Naive thymus-derived CD4-positive, alpha-beta T cell (primary cell): Measurements from ENCODE around the gene PRRG1. TPM values are rescaled to one million over a fixed set of nuclear protein-coding genes. Genes with fewer than 3 reads are reported as not detected.
"Not testable (repeated sequence)": the region's sequence is repeated elsewhere in the genome, so short reads cannot be mapped to it uniquely, and the experiment has no call there.

Experiments used
- ATAC-seq: fragments of 150-1000 bp; cut with Tn5 transposase; 2 replicates; pipeline ENCODE4 v1.10.0; 2021; ENCODE audit warnings: mild to moderate bottlenecking, moderate library complexity
- CTCF ChIA-PET: fragments of 350-600 bp; sonication (Branson Sonifier 250); formaldehyde crosslinking; loops from one replicate; lab custom pipeline; 2021; ENCODE audit warnings: antibody characterized with exemption; lab: Charles Lee
- POLR2A ChIA-PET: fragments of 350-600 bp; sonication (Branson Sonifier 250); formaldehyde crosslinking; loops from one replicate; lab custom pipeline; 2021; ENCODE audit warnings: antibody characterized with exemption, inconsistent platforms; lab: Charles Lee
- DNase-seq, 9 donors: peaks; one replicate each; pipeline versions ENCODE4 v3.0.0 to v3.0.0-alpha.2; 2020 to 2022; ENCODE audit warnings: mixed read lengths in 1 of 9
- H3K27ac ChIP-seq: one replicate; pipeline ENCODE4 v1.7.0; 2013; ENCODE audit warnings: mild to moderate bottlenecking, low read depth, low read length, moderate library complexity
- H3K27me3 ChIP-seq, 2 donors: one replicate each; pipeline ENCODE4 v1.7.0; 2013; ENCODE audit warnings: low read length in 2 of 2, mild to moderate bottlenecking in 2 of 2, moderate library complexity in 2 of 2; ENCODE audit not compliant: control insufficient read depth in 2 of 2, insufficient read depth in 2 of 2
- H3K36me3 ChIP-seq, 3 experiments: 1 replicate in 2 of 3; 2 replicates in 1 of 3; pipeline ENCODE4 v1.7.0; 2013; ENCODE audit warnings: low read length in 3 of 3, mild to moderate bottlenecking in 3 of 3, moderate library complexity in 1 of 3; ENCODE audit not compliant: insufficient read depth in 3 of 3, control insufficient read depth in 2 of 3
- H3K4me1 ChIP-seq, 2 donors: one replicate each; pipeline ENCODE4 v1.7.0; 2013; ENCODE audit warnings: low read length in 2 of 2, mild to moderate bottlenecking in 2 of 2, moderate library complexity in 1 of 2; ENCODE audit not compliant: control insufficient read depth in 2 of 2, insufficient read depth in 2 of 2
- H3K4me3 ChIP-seq: 2 replicates; pipeline ENCODE4 v1.7.0; 2013; ENCODE audit warnings: mild to moderate bottlenecking, low read length
- H3K9me3 ChIP-seq, 3 experiments: 1 replicate in 2 of 3; 2 replicates in 1 of 3; pipeline ENCODE4 v1.7.0; 2013; ENCODE audit warnings: low read length in 3 of 3; ENCODE audit not compliant: control insufficient read depth in 2 of 3
- H3K27ac Mint-ChIP-seq, 9 donors: one replicate each; pipeline ENCODE4 v1.8.0; 2020 to 2022; ENCODE audit warnings: mixed read lengths in 9 of 9, mild to moderate bottlenecking in 8 of 9, moderate library complexity in 5 of 9, inconsistent platforms in 2 of 9
- H3K27me3 Mint-ChIP-seq, 5 donors: one replicate each; pipeline ENCODE4 v1.8.0; 2021 to 2022; ENCODE audit warnings: mixed read lengths in 5 of 5, mild to moderate bottlenecking in 1 of 5
- H3K36me3 Mint-ChIP-seq, 5 donors: one replicate each; pipeline ENCODE4 v1.8.0; 2020 to 2022; ENCODE audit warnings: mixed read lengths in 5 of 5, mild to moderate bottlenecking in 3 of 5, inconsistent platforms in 1 of 5
- H3K4me1 Mint-ChIP-seq, 7 donors: one replicate each; pipeline ENCODE4 v1.8.0; 2020 to 2022; ENCODE audit warnings: mixed read lengths in 7 of 7, mild to moderate bottlenecking in 3 of 7, inconsistent platforms in 1 of 7
- H3K4me3 Mint-ChIP-seq, 10 donors: one replicate each; pipeline ENCODE4 v1.8.0; 2020 to 2022; ENCODE audit warnings: mild to moderate bottlenecking in 10 of 10, mixed read lengths in 10 of 10, moderate library complexity in 6 of 10, inconsistent platforms in 2 of 10
- H3K9me3 Mint-ChIP-seq, 11 donors: one replicate each; pipeline ENCODE4 v1.8.0; 2020 to 2022; ENCODE audit warnings: mixed read lengths in 11 of 11, mild to moderate bottlenecking in 4 of 11, inconsistent platforms in 1 of 11, moderate library complexity in 1 of 11
- intact Hi-C, 2 donors: fragments of 100-400 bp; cut with micrococcal nuclease; formaldehyde crosslinking; loops; one replicate each; pipeline ENCODE4 v1.15.1; 2023
- polyA plus RNA-seq, 2 donors: library from polyadenylated mRNA; unstranded; fragments of 300-500 nt; fragmentation: Illumina TruSeq; gene quantifications; one replicate each; pipeline ENCODE4 v1.2.3, GENCODE V29; 2021
- total RNA-seq, 6 experiments: library from RNA in 5 of 6; stranded (reverse) in 5 of 6; gene quantifications; 1 replicate in 5 of 6; 2 replicates in 1 of 6; pipeline ENCODE4 v1.2.3 and lab custom pipeline; 2021 to 2026

Gene PRRG1
- total and polyA plus RNA-seq, 7 experiments from 2014 or later, result 0.17 TPM; not detected in 6

- CTCF ChIA-PET, H3K36me3 ChIP-seq: not testable (repeated sequence)
Measured at GRCh38 chrX:37497126-37497525, 148.0 kb downstream of the PRRG1 start.

GRCh38 chrX:37498323-37498722, 149.2 kb downstream of the PRRG1 start:
- H3K27me3 Mint-ChIP-seq, H3K4me1 Mint-ChIP-seq, H3K4me1 ChIP-seq, POLR2A ChIA-PET, CTCF ChIA-PET, H3K9me3 ChIP-seq, H3K27ac Mint-ChIP-seq, H3K4me3 ChIP-seq, ATAC-seq, H3K27me3 ChIP-seq, H3K36me3 Mint-ChIP-seq, H3K36me3 ChIP-seq, H3K27ac ChIP-seq, DNase-seq, H3K4me3 Mint-ChIP-seq, H3K9me3 Mint-ChIP-seq: not testable (repeated sequence)
- intact Hi-C loops, result loop anchor here in 1 of 2 donors (5.0 kb wide), 1 partner anchor 329 kb away; no protein-coding TSS in a partner anchor

More at GRCh38 chrX:37497126-37497525, 148.0 kb downstream of the PRRG1 start:
- ATAC-seq, H3K9me3 Mint-ChIP-seq, H3K36me3 Mint-ChIP-seq, H3K9me3 ChIP-seq, H3K27ac Mint-ChIP-seq, H3K27me3 Mint-ChIP-seq, H3K4me1 ChIP-seq, H3K4me1 Mint-ChIP-seq, DNase-seq, H3K4me3 ChIP-seq, POLR2A ChIA-PET, H3K27ac ChIP-seq, H3K4me3 Mint-ChIP-seq, H3K27me3 ChIP-seq: not testable (repeated sequence)
- intact Hi-C loops, result loop anchor here in 1 of 2 donors (5.0 kb wide), 1 partner anchor 330 kb away; no protein-coding TSS in a partner anchor

DNA sequence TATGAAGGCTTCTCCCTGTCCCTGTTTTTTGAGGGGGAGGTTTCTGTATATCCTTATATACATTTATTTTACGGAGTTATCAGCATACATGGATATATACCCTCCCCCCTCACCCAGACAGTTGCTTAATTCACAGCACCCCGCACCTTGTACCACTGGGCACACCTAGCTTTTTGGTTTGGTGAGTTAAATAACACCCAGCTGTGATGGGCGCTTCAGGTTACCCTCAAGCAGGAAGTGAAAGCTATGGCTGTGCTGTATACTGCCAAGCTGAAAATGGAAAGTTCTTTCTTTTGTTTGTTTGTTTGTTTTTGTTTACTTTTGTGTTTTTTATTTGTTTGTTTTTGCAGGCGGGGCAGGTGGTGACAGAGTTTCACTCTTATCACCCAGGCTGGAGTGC, 150.5 kb downstream of the PRRG1 start:
- CTCF ChIA-PET, POLR2A ChIA-PET, H3K27me3 Mint-ChIP-seq, H3K4me1 ChIP-seq, ATAC-seq, H3K4me3 Mint-ChIP-seq, DNase-seq, H3K27ac Mint-ChIP-seq, H3K4me1 Mint-ChIP-seq, H3K27me3 ChIP-seq, H3K9me3 ChIP-seq, H3K36me3 Mint-ChIP-seq, H3K27ac ChIP-seq, H3K36me3 ChIP-seq, H3K9me3 Mint-ChIP-seq, H3K4me3 ChIP-seq: not testable (repeated sequence)
- intact Hi-C loops, result loop anchor here in 1 of 2 donors (5.0 kb wide), 1 partner anchor 328 kb away; no protein-coding TSS in a partner anchor

DNA sequence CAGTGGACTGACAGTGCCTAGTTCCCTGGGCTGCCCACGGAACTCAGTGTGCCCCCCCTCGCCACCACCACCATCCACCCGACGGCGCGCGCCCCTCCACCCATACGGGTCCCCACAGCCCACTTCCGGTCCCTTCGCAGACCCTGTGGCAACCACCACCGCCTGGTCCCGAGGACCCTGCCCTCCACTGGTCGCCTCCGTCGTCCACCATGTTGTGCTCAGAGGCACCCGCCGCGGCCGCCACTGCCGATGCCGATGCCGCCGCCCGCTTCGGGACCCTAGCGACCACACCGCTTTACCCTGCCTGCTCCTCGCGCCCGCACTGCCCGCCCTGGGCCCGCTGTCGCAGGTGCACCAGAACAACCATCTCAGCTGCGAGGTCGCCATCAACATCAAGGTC, 155.8 kb downstream of the PRRG1 start:
- POLR2A ChIA-PET, result no interaction called here
- no peaks in the 10 kb centered on the region for H3K4me1 ChIP-seq
- no peak for DNase-seq

More for the DNA sequence above, 155.8 kb downstream of the PRRG1 start:
- intact Hi-C loops, result loop anchor here in 1 of 2 donors (5.0 kb wide), 1 partner anchor 322 kb away; no protein-coding TSS in a partner anchor
- no peak overlapping the region for H3K27ac ChIP-seq
- Mint-ChIP-seq H3K27ac (no peak overlapping the region), H3K4me1 (no peaks in the 10 kb centered on the region), H3K36me3 (no peaks in the 10 kb centered on the region), H3K4me3 (no peak overlapping the region), H3K27me3 (no peaks in the 10 kb centered on the region), H3K9me3 (peaks cover 0 to 5% (median 0%) of the 10 kb centered on the region in 11 donors)
- no peaks in the 10 kb centered on the region for H3K9me3 ChIP-seq
- H3K27me3 ChIP-seq, result no peaks in the 10 kb centered on the region
- ATAC-seq, result no peak
- no peak overlapping the region for H3K4me3 ChIP-seq
- CTCF ChIA-PET, result no interaction called here
- H3K36me3 ChIP-seq, result no peaks in the 10 kb centered on the region

Other genes starting within 250 kb of the PRRG1 start
- gene LANCL3, start 222.3 kb downstream of the PRRG1 start, total RNA-seq, result under 1 TPM; 0.03 to 0.53 (median 0.16) TPM
- gene LANCL3, start 222.3 kb downstream of the PRRG1 start, polyA plus RNA-seq, result not detected